ENCODE measurements around the gene F12. TPM values are rescaled to one million over a fixed set of nuclear protein-coding genes. Genes with fewer than 3 reads are reported as not detected.
"Not testable (repeated sequence)": the region's sequence is repeated elsewhere in the genome, so short reads cannot be mapped to it uniquely, and the experiment has no call there.

The F12 gene
- total RNA-seq, 1 donor from 2014 or later: 3.1 TPM

DNA sequence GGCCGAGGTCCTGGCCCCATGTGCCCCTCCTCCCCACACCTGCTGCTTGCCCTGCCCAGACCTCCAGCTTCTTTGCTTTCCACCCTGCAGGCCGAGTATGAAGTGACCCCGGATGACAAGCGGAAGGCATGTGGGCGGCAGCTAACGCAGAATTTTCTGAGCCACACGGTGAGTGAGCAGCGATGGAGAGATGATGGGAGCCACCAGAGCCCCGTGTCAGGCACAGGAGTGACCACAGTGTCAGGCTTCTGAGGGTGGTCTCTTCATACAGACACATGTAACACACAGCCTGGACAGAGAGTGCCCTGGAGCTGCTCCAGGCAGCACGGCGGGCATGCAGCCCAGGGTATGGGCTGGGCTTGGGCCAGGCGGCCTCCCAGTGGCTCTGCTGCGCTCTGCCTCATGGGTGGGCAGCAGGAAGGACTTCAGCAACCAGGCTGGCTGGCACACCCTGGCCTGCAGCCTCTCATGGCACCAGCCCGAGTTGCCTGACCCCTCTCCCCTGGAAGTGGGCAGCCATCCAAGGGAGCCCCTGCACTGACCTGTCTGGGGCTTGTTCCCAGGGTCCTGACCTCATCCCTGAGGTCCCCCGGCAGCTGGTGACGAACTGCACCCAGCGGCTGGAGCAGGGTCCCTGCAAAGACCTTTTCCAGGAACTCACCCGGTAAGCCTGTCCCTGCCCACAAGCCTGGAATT, 22.9 kb upstream of the F12 start:
- no peak for DNase-seq (ENCODE audit: low read depth)

DNA sequence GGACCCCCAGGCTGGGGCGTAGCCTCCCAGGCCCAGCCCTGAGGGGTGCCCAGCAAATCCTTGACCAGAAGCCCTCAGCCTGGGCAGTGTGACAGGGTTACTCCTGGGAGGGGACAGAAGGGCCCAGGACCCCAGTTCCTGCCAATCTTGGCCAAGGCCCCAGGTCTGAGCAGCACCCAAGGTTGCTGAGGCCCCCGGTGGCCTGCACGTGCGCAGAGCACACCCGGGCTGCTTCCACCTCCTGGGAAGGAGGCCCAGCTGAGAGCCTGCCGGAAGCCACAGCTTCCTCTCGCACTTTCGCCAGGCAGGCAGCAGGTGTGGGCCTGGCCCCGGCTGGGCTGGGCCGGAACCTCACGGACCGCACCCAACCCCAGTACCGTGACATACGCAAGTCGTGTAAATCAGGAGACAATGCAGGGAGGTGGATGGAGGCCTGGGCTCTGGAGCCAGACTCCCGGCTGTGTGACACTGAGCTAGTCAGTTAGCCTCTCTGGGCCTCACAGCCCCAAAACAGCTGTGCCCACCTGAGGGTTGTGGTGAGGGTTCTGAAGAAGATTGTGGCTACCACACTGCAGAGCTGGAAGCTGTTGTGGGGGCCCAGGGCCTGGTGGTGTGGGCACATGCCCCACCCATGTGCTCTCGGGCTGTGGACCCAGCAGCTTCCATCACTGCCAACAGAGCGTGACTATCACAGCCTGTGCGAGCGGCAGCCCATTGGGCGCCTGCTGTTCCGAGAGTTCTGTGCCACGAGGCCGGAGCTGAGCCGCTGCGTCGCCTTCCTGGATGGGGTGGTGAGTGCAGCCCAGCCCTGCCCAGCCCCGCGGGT, 22.2 kb upstream of the F12 start:
- no peak for DNase-seq (ENCODE audit: low read depth)

GRCh38 chr5:177430972-177431316, 21.6 kb upstream of the F12 start:
- no peak for DNase-seq (ENCODE audit: low read depth)

- no peak for DNase-seq (ENCODE audit: low read depth)
Measured at GRCh38 chr5:177430140-177430951, 21.0 kb upstream of the F12 start.

DNA sequence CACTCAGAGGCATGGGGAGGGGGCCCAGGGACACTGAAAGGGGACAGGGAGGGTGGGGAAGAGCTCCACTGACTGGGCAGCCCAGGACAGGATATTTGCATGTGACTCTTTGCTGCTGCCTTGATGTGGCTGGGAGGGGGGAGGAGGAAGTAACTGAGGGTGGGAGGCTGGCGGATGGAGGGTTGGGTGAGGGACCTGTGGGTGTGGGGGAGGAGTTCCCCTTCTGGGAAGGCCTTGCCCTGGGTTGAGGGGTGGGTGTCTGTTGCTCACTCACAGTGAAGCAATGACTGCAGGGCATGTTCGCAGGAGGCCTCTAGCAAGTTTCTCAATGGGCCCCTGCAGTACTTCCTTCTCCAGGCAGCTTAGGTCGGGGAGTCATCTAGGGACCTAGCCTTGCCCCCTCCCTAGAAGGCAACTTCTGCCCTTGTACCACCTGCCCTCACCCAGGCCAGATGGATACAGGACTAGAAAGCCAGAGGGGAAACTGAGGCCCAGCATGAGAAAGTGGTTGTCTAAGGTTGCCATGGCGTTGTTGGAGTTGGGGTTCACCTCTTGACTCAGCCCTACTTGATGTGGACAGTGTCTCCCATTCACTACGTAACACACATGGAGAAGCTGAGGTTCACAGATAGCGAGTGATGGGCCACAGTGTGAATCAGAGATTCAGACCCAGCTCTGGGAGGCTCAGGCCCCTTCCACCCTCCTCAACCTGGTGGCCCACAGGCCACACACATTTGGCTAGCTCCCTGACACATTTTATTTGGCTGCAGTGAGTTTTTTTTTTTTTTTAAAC, 20.1 kb upstream of the F12 start:
- DNase-seq (ENCODE audit: low read depth): peak; percentile 41

GRCh38 chr5:177428574-177429217, 19.3 kb upstream of the F12 start:
- no peak for DNase-seq (ENCODE audit: low read depth)

GRCh38 chr5:177427919-177428573, 18.7 kb upstream of the F12 start:
- DNase-seq (ENCODE audit: low read depth): no peak

- no peak for DNase-seq (ENCODE audit: low read depth)
Measured at GRCh38 chr5:177427211-177427822, 18.0 kb upstream of the F12 start.

GRCh38 chr5:177426566-177427210, 17.3 kb upstream of the F12 start, which contains the start of gene GRK6:
Gene GRK6, plus strand, starts transcription at chr5:177426676. Its CDS starts 170 bp downstream, at chr5:177426846.
- no peak for DNase-seq (ENCODE audit: low read depth)

DNA sequence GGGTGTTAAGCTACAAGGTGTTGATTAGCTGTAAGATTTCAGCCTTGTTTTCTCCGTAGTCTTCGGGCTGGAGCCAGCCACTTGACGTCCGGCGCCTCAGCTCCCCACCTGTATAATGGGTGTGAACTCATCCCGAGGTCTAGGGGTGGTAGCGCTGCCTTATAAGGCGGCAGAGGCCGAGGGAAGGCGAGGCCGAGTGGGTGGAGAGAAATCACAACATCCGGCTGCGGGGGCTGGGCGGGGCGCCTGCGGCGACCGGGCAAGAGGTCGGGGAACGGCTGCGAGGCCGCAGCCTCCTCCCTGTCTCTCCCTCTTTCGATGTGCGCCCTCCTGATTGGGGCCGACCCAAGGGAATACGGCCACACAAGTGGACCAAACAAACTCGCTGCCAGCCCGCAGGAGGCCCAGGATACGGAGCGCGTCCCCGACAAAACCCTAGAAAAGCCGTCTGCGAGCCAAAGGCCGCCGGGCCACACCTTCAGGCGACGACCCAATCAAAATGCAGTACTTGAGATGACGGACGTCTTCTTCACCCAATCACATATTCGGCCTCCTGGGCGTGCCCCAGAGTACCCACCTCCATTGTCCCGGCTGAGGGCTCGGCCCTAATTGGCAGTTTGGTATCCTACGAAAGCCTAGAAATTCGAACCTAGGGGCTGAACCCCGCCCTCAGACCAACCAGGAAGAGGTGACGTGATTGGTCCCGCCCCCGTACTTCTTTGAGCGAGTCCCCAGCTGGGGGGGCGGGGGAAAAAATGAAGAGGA, 16.6 kb upstream of the F12 start:
- DNase-seq (ENCODE audit: low read depth): peak; percentile 100

GRCh38 chr5:177425196-177425800, 15.9 kb upstream of the F12 start:
- DNase-seq (ENCODE audit: low read depth): no peak

DNA sequence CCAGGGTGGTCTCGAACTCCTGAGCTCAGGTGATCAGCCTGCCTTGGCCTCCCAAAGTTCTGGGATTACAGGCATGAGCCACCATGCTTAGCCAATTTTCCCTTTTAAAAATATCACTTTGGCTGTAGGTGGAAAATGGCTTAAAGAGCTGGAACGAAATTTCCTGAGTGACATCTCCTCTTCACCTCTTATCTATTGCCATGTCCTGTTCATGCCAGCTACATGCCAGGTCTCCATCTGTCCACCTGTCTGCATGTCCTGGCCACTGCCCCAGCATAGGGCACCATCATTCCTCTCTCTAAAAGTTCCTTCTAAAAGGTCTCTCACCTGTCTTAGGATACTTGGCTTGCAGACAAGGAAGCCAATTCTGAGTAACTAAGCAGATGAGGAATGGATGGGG, 14.3 kb upstream of the F12 start:
- no peak for DNase-seq (ENCODE audit: low read depth)

GRCh38 chr5:177421062-177421798, 11.9 kb upstream of the F12 start:
- DNase-seq (ENCODE audit: low read depth): no peak

DNA sequence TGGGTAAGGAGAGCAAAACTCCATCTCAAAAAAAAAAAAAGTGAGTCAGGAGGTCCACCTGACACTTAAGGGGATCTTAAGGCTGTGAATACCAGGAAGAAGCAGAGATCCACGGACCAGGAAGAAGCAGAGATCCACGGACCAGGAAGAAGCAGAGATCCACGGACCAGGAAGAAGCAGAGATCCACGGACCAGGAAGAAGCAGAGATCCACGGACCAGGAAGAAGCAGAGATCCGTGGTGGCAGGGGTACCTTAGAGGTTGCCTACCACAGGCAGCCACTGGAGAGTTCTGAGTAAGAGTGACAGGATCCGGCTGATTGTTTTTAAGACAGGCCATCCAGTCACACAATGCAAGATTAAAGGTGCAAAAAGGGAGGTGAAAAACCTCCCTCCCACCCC, 11.1 kb upstream of the F12 start:
- DNase-seq (ENCODE audit: low read depth): not testable (repeated sequence)

DNA sequence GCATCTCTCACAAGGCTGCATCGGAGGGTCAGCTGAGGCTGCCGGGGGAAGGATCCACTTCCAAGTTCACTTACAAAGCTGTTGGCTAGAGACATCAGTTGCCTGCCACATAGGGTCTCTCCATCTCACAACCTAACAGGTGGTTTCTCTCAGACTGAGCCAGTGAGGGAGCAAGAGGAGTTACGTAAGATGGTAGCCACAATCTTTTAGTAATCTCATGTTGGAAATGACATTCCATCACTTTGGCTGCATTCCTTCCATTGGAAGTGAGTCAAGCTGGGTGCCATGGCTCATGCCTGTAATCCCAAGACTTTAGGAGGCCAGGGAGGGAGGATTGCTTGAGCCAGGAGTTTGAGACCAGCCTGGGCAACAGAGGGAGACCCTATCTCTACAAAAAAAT, 9.7 kb upstream of the F12 start:
- peak; percentile 46 for DNase-seq (ENCODE audit: low read depth)

GRCh38 chr5:177417081-177417480, 7.7 kb upstream of the F12 start:
- DNase-seq (ENCODE audit: low read depth): not testable (repeated sequence)

- no peak for DNase-seq (ENCODE audit: low read depth)
Measured at GRCh38 chr5:177414481-177414880, 5.1 kb upstream of the F12 start.

All from renal cortical epithelial cell (primary cell).